HEK293 (cell line): Measurements from ENCODE around the gene CDH23.

Source experiments
- CTCF ChIP-seq: fragments of 450-650 bp; formaldehyde crosslinking; IDR thresholded peaks from 2 replicates; pipeline ENCODE4 v1.5.1; 2016; ENCODE audit warnings: missing biosample characterization, missing genetic modification characterization
- ELK4 ChIP-seq: IDR thresholded peaks from 2 replicates; pipeline ENCODE4 v1.6.1; 2011; ENCODE audit warnings: mild to moderate bottlenecking, low read depth, low read length, borderline replicate concordance
- PBX3 ChIP-seq: sonication (generic); formaldehyde crosslinking; IDR thresholded peaks from 2 replicates; pipeline ENCODE4 v1.8.1; 2022; ENCODE audit warnings: mild to moderate bottlenecking, moderate library complexity, missing genetic modification reagents
- REPIN1 ChIP-seq: fragments of 450-650 bp; formaldehyde crosslinking; IDR thresholded peaks from 2 replicates; pipeline ENCODE4 v1.5.1; 2017; ENCODE audit warnings: missing biosample characterization, missing genetic modification characterization, low read depth
- REST ChIP-seq: fragments of 450-650 bp; formaldehyde crosslinking; IDR thresholded peaks from 2 replicates; pipeline ENCODE4 v1.5.1; 2016; ENCODE audit warnings: missing biosample characterization, missing genetic modification characterization
- SALL2 ChIP-seq: fragments of 450-650 bp; formaldehyde crosslinking; IDR thresholded peaks from 2 replicates; pipeline ENCODE4 v1.5.0; 2017; ENCODE audit warnings: missing biosample characterization, mild to moderate bottlenecking, missing genetic modification characterization, borderline replicate concordance
- SETDB1 ChIP-seq: IDR thresholded peaks from one replicate; pipeline ENCODE4 v1.6.1; 2017; ENCODE audit warnings: mild to moderate bottlenecking, low read length, moderate library complexity, mixed read lengths; ENCODE audit not compliant: insufficient read length
- YY1 ChIP-seq: fragments of 450-650 bp; formaldehyde crosslinking; IDR thresholded peaks from 2 replicates; pipeline ENCODE4 v1.5.1; 2018; ENCODE audit warnings: missing biosample characterization, missing genetic modification characterization
- ZNF138 ChIP-seq: fragments of 450-650 bp; formaldehyde crosslinking; IDR thresholded peaks from 2 replicates; pipeline ENCODE4 v1.5.1; 2016; ENCODE audit warnings: missing biosample characterization, missing genetic modification characterization, borderline replicate concordance
- ZNF274 ChIP-seq, 2 experiments: fragments of 200-500 bp in 1 of 2; fragments of 450-650 bp in 1 of 2; sonication (Bioruptor generic) in 1 of 2; formaldehyde crosslinking in 1 of 2; IDR thresholded peaks; 2 replicates each; pipeline versions ENCODE4 v1.5.1 to v1.6.1; 2014 to 2016; ENCODE audit warnings: borderline replicate concordance in 1 of 2, inconsistent platforms in 1 of 2, low read length in 1 of 2, missing biosample characterization in 1 of 2, missing genetic modification characterization in 1 of 2
- ZNF280C ChIP-seq: fragments of 450-650 bp; formaldehyde crosslinking; IDR thresholded peaks from 2 replicates; pipeline ENCODE4 v1.5.1; 2016; ENCODE audit warnings: missing biosample characterization, missing genetic modification characterization
- ZNF513 ChIP-seq: fragments of 450-650 bp; IDR thresholded peaks from 2 replicates; pipeline ENCODE4 v1.5.1; 2018; ENCODE audit warnings: missing biosample characterization, missing genetic modification characterization
- ZNF580 ChIP-seq: fragments of 450-650 bp; formaldehyde crosslinking; IDR thresholded peaks from 2 replicates; pipeline ENCODE4 v1.5.1; 2016; ENCODE audit warnings: missing biosample characterization, missing genetic modification characterization
- ZNF677 ChIP-seq: fragments of 450-650 bp; IDR thresholded peaks from 2 replicates; pipeline ENCODE4 v1.5.0; 2018; ENCODE audit warnings: missing biosample characterization, mild to moderate bottlenecking, missing genetic modification characterization, moderate library complexity

GRCh38 chr10:71502190-71502589 lies 105.5 kb downstream of the CDH23 start:
- TF ChIP-seq CTCF (tag by site-specific recombination), result no peak
- TF ChIP-seq REPIN1 (tag by site-specific recombination), result no peak
- TF ChIP-seq YY1, result no peak
- no peak for TF ChIP-seq ZNF513 (tag by site-specific recombination)
- TF ChIP-seq SETDB1, result no peak
- TF ChIP-seq SALL2 (tag by site-specific recombination), result no peak
- no peak for TF ChIP-seq ZNF677 (tag by site-specific recombination)
- no peak for TF ChIP-seq PBX3 (CRISPR knock-in tag)
- TF ChIP-seq ZNF280C (tag by site-specific recombination), result no peak
- TF ChIP-seq ELK4, result no peak
- TF ChIP-seq REST (tag by site-specific recombination), result no peak
- no peak for TF ChIP-seq ZNF274 (IDR thresholded peaks at IDR 0.05; ENCODE audit: low read length)
- no peak for TF ChIP-seq ZNF274 (tag by site-specific recombination; IDR thresholded peaks at IDR 0.05; ENCODE audit: borderline replicate concordance)
- TF ChIP-seq ZNF580 (tag by site-specific recombination), result no peak
- TF ChIP-seq ZNF138, result no peak
